Lung (tissue), 12 donors: ENCODE data around the gene PATE2. TPM values are rescaled to one million over a fixed set of nuclear protein-coding genes. Genes with fewer than 3 reads are reported as not detected.

Experiments used
- ATAC-seq: fragments of 200-7000 bp; cut with Tn5 transposase; one replicate; pipeline ENCODE4 v1.9.1; 2020; ENCODE audit warnings: moderate number of reproducible peaks; ENCODE audit not compliant: insufficient read depth, low FRiP score
- DNase-seq, 3 donors: peaks; one replicate each; pipeline ENCODE4 v3.0.0-alpha.2; 2013 to 2017
- H3K27ac ChIP-seq, 2 donors: one replicate each; pipeline ENCODE4 v1.5.1; 2013; ENCODE audit warnings: mild to moderate bottlenecking in 2 of 2, moderate library complexity in 2 of 2, control low read depth in 1 of 2, inconsistent platforms in 1 of 2, low read depth in 1 of 2, low read length in 1 of 2
- H3K27me3 ChIP-seq, 3 donors: one replicate each; pipeline ENCODE4 v1.5.1; 2013; ENCODE audit warnings: low read length in 2 of 3; ENCODE audit not compliant: control insufficient read depth in 3 of 3, insufficient read depth in 3 of 3
- H3K36me3 ChIP-seq, 4 donors: one replicate each; pipeline ENCODE4 v1.5.1; 2013; ENCODE audit warnings: low read length in 4 of 4, mild to moderate bottlenecking in 1 of 4, moderate library complexity in 1 of 4; ENCODE audit not compliant: control insufficient read depth in 4 of 4, insufficient read depth in 4 of 4
- H3K4me1 ChIP-seq, 5 donors: one replicate each; pipeline ENCODE4 v1.5.1; 2013; ENCODE audit warnings: low read length in 5 of 5, mild to moderate bottlenecking in 2 of 5, moderate library complexity in 1 of 5; ENCODE audit not compliant: control insufficient read depth in 5 of 5, insufficient read depth in 5 of 5
- H3K4me3 ChIP-seq: one replicate; pipeline ENCODE4 v1.5.1; 2013; ENCODE audit warnings: mild to moderate bottlenecking, control low read depth, moderate library complexity
- H3K9ac ChIP-seq, 2 donors: one replicate each; pipeline ENCODE4 v1.5.1; 2013; ENCODE audit warnings: low read length in 2 of 2, control low read depth in 1 of 2; ENCODE audit not compliant: insufficient read depth in 1 of 2
- H3K9me3 ChIP-seq, 4 donors: one replicate each; pipeline ENCODE4 v1.5.1; 2013; ENCODE audit warnings: low read length in 3 of 4, mild to moderate bottlenecking in 1 of 4, moderate library complexity in 1 of 4; ENCODE audit not compliant: control insufficient read depth in 4 of 4, insufficient read depth in 3 of 4
- WGBS, 2 donors: extraction: QIAGEN DNeasy Blood & Tissue Kit; methylation state at CpG; one replicate each; pipeline ENCODE4 v1.1.7; 2013; 5-methylcytosine and 5-hydroxymethylcytosine counted together
- polyA plus RNA-seq, 2 donors: library from polyadenylated mRNA; stranded (reverse); fragments of 200-250 nt; gene quantifications; one replicate each; pipeline ENCODE4 v1.2.1, GENCODE V29; 2013
- total RNA-seq, 2 donors: library from RNA; depleted of rRNA in 1 of 2; stranded (reverse); fragments of >200 nt in 1 of 2; gene quantifications; one replicate each; pipeline ENCODE4 v1.2.1, GENCODE V29; 2014 to 2021
- TF ChIP-seq, protein P1 (sequence below): IDR thresholded peaks from 2 replicates; pipeline ENCODE4 v1.5.1; 2012; ENCODE audit warnings: mild to moderate bottlenecking; ENCODE audit errors: control extremely low read depth, extremely low read depth
- donor health status: control.
- donor health status: control.
- donor health status: Bipolar disorder and iron deficiency.
- donor health status: healthy.
- donor health status: DM: yes; HTN: yes; CAD: no.

PATE2 gene
- total and polyA plus RNA-seq, 4 donors: not detected

DNA sequence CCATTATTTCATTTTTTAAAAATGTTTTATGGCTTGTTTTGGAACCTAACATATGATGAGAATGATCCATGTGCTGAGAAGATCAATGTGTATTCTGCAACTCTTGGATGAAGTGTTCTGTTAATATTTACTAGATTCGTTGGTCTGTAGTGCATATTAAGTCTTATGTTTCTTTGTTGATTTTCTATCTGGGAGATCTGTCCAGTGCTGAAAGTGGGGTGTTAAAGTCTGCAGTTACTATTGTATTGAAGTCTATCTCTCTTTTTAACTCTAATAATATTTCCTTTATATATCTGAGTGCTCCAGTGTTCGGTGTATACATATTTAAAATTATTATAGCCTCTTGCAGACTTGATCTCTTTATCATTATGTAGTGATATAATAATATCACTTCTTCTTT, 21.2 kb upstream of the PATE2 start:
- TF ChIP-seq, protein P1, sequence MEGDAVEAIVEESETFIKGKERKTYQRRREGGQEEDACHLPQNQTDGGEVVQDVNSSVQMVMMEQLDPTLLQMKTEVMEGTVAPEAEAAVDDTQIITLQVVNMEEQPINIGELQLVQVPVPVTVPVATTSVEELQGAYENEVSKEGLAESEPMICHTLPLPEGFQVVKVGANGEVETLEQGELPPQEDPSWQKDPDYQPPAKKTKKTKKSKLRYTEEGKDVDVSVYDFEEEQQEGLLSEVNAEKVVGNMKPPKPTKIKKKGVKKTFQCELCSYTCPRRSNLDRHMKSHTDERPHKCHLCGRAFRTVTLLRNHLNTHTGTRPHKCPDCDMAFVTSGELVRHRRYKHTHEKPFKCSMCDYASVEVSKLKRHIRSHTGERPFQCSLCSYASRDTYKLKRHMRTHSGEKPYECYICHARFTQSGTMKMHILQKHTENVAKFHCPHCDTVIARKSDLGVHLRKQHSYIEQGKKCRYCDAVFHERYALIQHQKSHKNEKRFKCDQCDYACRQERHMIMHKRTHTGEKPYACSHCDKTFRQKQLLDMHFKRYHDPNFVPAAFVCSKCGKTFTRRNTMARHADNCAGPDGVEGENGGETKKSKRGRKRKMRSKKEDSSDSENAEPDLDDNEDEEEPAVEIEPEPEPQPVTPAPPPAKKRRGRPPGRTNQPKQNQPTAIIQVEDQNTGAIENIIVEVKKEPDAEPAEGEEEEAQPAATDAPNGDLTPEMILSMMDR: no peak
- Histone ChIP-seq H3K27me3 (no peaks in the 10 kb centered on the region), H3K9ac (no peak overlapping the region), H3K4me1 (no peaks in the 10 kb centered on the region), H3K9me3 (peaks cover 0 to 16% (median 8%) of the 10 kb centered on the region in 4 donors), H3K36me3 (no peaks in the 10 kb centered on the region), H3K27ac (no peak overlapping the region), H3K4me3 (no peak overlapping the region)
- 22 to 86% methylated on average over 2 of the region's 2 CpGs for WGBS, 2 donors
- ATAC-seq (no peak), DNase-seq (no peak)

GRCh38 chr11:125797641-125798040, 19.0 kb upstream of the PATE2 start:
- H3K9ac ChIP-seq: no peak overlapping the region
- ATAC-seq: no peak
- no peak overlapping the region for H3K4me3 ChIP-seq
- H3K4me1 ChIP-seq: no peaks in the 10 kb centered on the region
- H3K9me3 ChIP-seq: peaks cover 0 to 13% (median 9%) of the 10 kb centered on the region in 4 donors
- no peak overlapping the region for H3K27ac ChIP-seq
- H3K36me3 ChIP-seq: no peaks in the 10 kb centered on the region
- no peak for DNase-seq
- no peaks in the 10 kb centered on the region for H3K27me3 ChIP-seq
- WGBS, 2 donors: 42 to 49% methylated on average over 4 of the region's 4 CpGs
- TF ChIP-seq, protein P1: no peak

DNA sequence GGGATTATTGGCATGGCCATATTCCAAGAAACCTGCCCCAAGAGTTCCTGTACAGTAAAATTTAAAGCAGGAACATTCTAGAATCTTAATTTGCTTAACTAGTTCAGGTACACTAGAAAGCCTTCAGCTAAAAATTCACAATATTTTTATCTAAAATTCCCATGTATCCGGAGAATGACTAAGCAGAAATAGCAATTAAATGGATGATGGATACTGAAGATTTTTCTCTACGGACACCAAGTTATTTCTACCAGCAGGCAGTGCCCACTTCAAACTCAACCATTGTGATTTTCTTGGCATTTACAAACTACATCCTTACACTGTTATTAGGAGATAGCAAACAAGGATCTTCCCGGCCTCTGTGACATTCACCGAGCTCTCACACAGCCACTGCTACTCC, 12.2 kb upstream of the PATE2 start:
- 94% methylated on average over 4 of the region's 4 CpGs for WGBS, 2 donors
- TF ChIP-seq, protein P1: no peak
- H3K27me3 ChIP-seq: no peaks in the 10 kb centered on the region
- H3K4me3 ChIP-seq: no peak overlapping the region
- no peaks in the 10 kb centered on the region for H3K36me3 ChIP-seq
- H3K9me3 ChIP-seq: peaks cover 0 to 9% (median 1%) of the 10 kb centered on the region in 4 donors
- no peak overlapping the region for H3K9ac ChIP-seq
- DNase-seq (no peak), ATAC-seq (no peak)
- no peak overlapping the region for H3K27ac ChIP-seq
- H3K4me1 ChIP-seq: no peaks in the 10 kb centered on the region

DNA sequence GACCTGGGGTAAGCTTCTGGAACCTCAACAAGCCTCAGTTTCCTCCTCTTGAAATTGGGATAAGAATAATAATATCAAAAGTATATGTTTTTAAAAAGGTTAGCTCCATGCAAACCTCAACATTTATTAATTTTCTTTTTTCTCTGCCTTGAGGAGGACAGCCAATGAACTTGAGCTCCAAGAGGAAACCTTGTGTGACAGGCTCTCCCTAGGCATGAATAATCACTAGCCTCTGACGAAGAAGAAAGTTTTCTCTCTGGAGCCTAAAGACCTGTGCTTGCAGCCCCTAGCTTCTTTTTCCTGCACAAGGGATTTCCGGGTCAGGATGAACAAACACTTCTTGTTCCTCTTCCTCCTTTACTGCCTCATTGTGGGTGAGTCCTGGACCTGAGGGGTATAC, 9.2 kb upstream of the PATE2 start, which contains the start of gene PATE3:
TSS of gene PATE3 (plus strand) at position 301 of the 400 bp plus-strand sequence. CDS start at position 326, 25 bp downstream.
- WGBS, 2 donors: 18 to 35% methylated on average over 2 of the region's 2 CpGs

More for the DNA sequence above, 9.2 kb upstream of the PATE2 start, which contains the start of gene PATE3:
- no peaks in the 10 kb centered on the region for H3K4me1 ChIP-seq
- H3K36me3 ChIP-seq: no peaks in the 10 kb centered on the region
- TF ChIP-seq, protein P1: no peak
- no peak within 1 kb of the TSS for H3K4me3 ChIP-seq
- no peak within 1 kb of the TSS for H3K27ac ChIP-seq
- H3K27me3 ChIP-seq: no peaks in the 10 kb centered on the region
- DNase-seq: no peak
- no peaks in the 10 kb centered on the region for H3K9me3 ChIP-seq
- no peak for ATAC-seq
- no peak within 1 kb of the TSS for H3K9ac ChIP-seq
